Caco-2 (cell line): ENCODE measurements around the gene HOMER1. TPM values are rescaled to one million over a fixed set of nuclear protein-coding genes. Genes with fewer than 3 reads are reported as not detected.
"Not testable (repeated sequence)": the region's sequence is repeated elsewhere in the genome, so short reads cannot be mapped to it uniquely, and the experiment has no call there.

ENCODE experiments used
- BruUV-seq: library from RNA; stranded (reverse); fragments of 400-500 nt; replicated peaks from 2 replicates; lab custom pipeline; 2021; lab: Mats Ljungman, UMichigan
- CTCF ChIA-PET: fragments of 300-600 bp; sonication (Branson Sonifier 250); formaldehyde crosslinking; loops from one replicate; lab custom pipeline; 2022; ENCODE audit warnings: antibody characterized with exemption; lab: Charles Lee
- POLR2A ChIA-PET: fragments of 300-600 bp; sonication (Branson Sonifier 250); formaldehyde crosslinking; loops from one replicate; lab custom pipeline; 2022; ENCODE audit warnings: antibody characterized with exemption; lab: Charles Lee
- DNase-seq, 2 experiments: peaks; one replicate each; pipeline versions ENCODE4 v3.0.0 to v3.0.0-alpha.2; 2020 to 2022
- H3K27me3 ChIP-seq: replicated peaks from 2 replicates; pipeline ENCODE4 v1.6.0; 2011; ENCODE audit warnings: low read length; ENCODE audit not compliant: control insufficient read depth, insufficient read depth
- H3K36me3 ChIP-seq: 2 replicates; pipeline ENCODE4 v1.5.1; 2011; ENCODE audit warnings: low read length; ENCODE audit not compliant: control insufficient read depth, insufficient read depth
- H3K4me1 ChIP-seq: fragments of 250-450 bp; sonication (Bioruptor Pico); 2 replicates; pipeline ENCODE4 v1.5.1; 2020; ENCODE audit warnings: mild to moderate bottlenecking
- H3K4me3 ChIP-seq: 2 replicates; pipeline ENCODE4 v1.5.1; 2011; ENCODE audit warnings: low read depth, mild to moderate bottlenecking, control low read depth, low read length
- H3K9me3 ChIP-seq: fragments of 250-450 bp; sonication (Bioruptor Pico); 2 replicates; pipeline ENCODE4 v1.5.1; 2020; ENCODE audit warnings: mild to moderate bottlenecking, moderate library complexity
- H3K27ac Mint-ChIP-seq: one replicate; pipeline ENCODE4 v1.8.0; 2022; ENCODE audit warnings: mixed read lengths; ENCODE audit not compliant: unreplicated experiment
- H3K27me3 Mint-ChIP-seq: one replicate; pipeline ENCODE4 v1.8.0; 2022; ENCODE audit warnings: mixed read lengths; ENCODE audit not compliant: insufficient read depth, unreplicated experiment
- H3K36me3 Mint-ChIP-seq: one replicate; pipeline ENCODE4 v1.8.0; 2022; ENCODE audit warnings: mild to moderate bottlenecking, mixed read lengths; ENCODE audit not compliant: insufficient read depth, unreplicated experiment
- H3K4me1 Mint-ChIP-seq: one replicate; pipeline ENCODE4 v1.8.0; 2022; ENCODE audit warnings: low read depth, mixed read lengths; ENCODE audit not compliant: unreplicated experiment
- H3K4me3 Mint-ChIP-seq: one replicate; pipeline ENCODE4 v1.8.0; 2022; ENCODE audit warnings: mild to moderate bottlenecking, moderate library complexity, mixed read lengths; ENCODE audit not compliant: unreplicated experiment
- H3K9me3 Mint-ChIP-seq: one replicate; pipeline ENCODE4 v1.8.0; 2022; ENCODE audit warnings: mixed read lengths; ENCODE audit not compliant: unreplicated experiment
- intact Hi-C: fragments of 100-400 bp; cut with micrococcal nuclease; formaldehyde crosslinking; loops from one replicate; pipeline ENCODE4 v1.10.0; 2022; ENCODE audit not compliant: unreplicated experiment
- total RNA-seq: library from RNA; stranded (reverse); gene quantifications from 2 replicates; pipeline ENCODE4 v1.2.3, GENCODE V29; 2022
- TF ChIP-seq, protein P1 (sequence below), 2 experiments: fragments of 200-600 bp in 1 of 2; IDR thresholded peaks; 1 replicate in 1 of 2; 2 replicates in 1 of 2; pipeline versions ENCODE4 v1.5.1 to v1.8.0; 2011 to 2022; ENCODE audit warnings: antibody characterized with exemption in 1 of 2, control low read depth in 1 of 2, inconsistent platforms in 1 of 2, low read depth in 1 of 2, low read length in 1 of 2, mild to moderate bottlenecking in 1 of 2, moderate library complexity in 1 of 2; ENCODE audit not compliant: insufficient read depth in 1 of 2, severe bottlenecking in 1 of 2, unreplicated experiment in 1 of 2

HOMER1 gene
- total RNA-seq, 1 experiment from 2014 or later = 22.2 TPM

DNA sequence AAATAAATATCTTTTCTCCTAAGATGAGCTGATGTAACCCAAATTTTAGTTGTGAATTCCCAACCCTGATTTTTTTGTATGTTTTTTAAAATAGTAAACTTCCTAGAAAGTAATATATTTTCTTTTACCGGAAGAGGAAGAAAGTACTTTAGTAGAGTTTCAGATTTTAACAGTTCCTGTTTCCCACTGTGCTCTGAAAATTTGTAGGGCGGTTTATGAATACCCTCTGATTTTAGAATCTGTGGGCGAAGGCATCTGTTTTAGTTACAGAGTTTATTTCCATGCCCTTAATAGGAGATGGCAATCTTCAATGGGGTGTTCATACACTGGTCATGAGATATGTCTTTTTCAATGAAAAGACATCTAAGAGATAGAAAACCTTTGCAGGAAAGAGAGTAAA, 3.7 kb upstream of the HOMER1 start:
- BruUV-seq = no TSS peak
- H3K9me3 ChIP-seq = no peaks in the 10 kb centered on the region
- H3K4me1 ChIP-seq = peaks cover 8% of the 10 kb centered on the region; the same call in 1 of the 2 replicates
- no peak overlapping the region for H3K4me3 ChIP-seq
- no peaks in the 10 kb centered on the region for H3K9me3 Mint-ChIP-seq
- peaks cover 10% of the 10 kb centered on the region for H3K4me1 Mint-ChIP-seq
- POLR2A ChIA-PET = no interaction called here
- H3K4me3 Mint-ChIP-seq = no peak overlapping the region
- no peak for DNase-seq
- intact Hi-C loops = no loop called here
- TF ChIP-seq, protein P1, sequence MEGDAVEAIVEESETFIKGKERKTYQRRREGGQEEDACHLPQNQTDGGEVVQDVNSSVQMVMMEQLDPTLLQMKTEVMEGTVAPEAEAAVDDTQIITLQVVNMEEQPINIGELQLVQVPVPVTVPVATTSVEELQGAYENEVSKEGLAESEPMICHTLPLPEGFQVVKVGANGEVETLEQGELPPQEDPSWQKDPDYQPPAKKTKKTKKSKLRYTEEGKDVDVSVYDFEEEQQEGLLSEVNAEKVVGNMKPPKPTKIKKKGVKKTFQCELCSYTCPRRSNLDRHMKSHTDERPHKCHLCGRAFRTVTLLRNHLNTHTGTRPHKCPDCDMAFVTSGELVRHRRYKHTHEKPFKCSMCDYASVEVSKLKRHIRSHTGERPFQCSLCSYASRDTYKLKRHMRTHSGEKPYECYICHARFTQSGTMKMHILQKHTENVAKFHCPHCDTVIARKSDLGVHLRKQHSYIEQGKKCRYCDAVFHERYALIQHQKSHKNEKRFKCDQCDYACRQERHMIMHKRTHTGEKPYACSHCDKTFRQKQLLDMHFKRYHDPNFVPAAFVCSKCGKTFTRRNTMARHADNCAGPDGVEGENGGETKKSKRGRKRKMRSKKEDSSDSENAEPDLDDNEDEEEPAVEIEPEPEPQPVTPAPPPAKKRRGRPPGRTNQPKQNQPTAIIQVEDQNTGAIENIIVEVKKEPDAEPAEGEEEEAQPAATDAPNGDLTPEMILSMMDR (IDR thresholded peaks at IDR 0.05; ENCODE audit: insufficient read depth in 1 of 2, low read depth in 1 of 2, low read length in 1 of 2, severe bottlenecking in 1 of 2, unreplicated experiment in 1 of 2) = no peak
- H3K36me3 Mint-ChIP-seq = peaks cover 17% of the 10 kb centered on the region
- CTCF ChIA-PET = interaction anchor here (0.7 kb wide), 1 partner anchor 510 kb away, joined by 3 read pairs; no protein-coding TSS in a partner anchor
- H3K27ac Mint-ChIP-seq = no peak overlapping the region
- H3K27me3 Mint-ChIP-seq = no peaks in the 10 kb centered on the region
- no peaks in the 10 kb centered on the region for H3K27me3 ChIP-seq
- no peaks in the 10 kb centered on the region for H3K36me3 ChIP-seq

DNA sequence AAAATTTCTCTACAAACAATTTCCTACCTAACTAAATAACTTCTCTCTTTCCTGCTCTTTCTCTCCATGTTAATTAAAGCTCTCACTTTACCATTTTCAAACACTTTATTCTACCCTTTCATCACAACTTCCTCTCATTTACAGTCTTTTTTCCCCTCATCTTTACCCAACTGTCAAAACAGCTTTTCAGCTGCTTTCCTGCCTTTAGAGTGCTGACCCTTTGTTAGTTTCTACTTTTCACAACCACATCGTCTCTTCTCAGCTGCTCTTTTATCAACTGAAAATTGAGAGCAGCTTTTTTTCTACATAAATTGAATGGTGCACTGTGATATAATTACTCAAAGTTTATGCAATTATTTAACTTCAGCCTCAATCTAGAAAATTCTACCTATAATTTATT, 3.1 kb upstream of the HOMER1 start:
- H3K36me3 Mint-ChIP-seq = peaks cover 17% of the 10 kb centered on the region
- TF ChIP-seq, protein P1 (IDR thresholded peaks at IDR 0.05; ENCODE audit: insufficient read depth in 1 of 2, low read depth in 1 of 2, low read length in 1 of 2, severe bottlenecking in 1 of 2, unreplicated experiment in 1 of 2) = no peak
- DNase-seq = no peak
- no TSS peak for BruUV-seq
- CTCF ChIA-PET = no interaction called here
- Histone ChIP-seq H3K27me3 (no peaks in the 10 kb centered on the region), H3K4me3 (no peak overlapping the region), H3K36me3 (no peaks in the 10 kb centered on the region), H3K4me1 (peaks cover 8% of the 10 kb centered on the region; the same call in 1 of the 2 replicates), H3K9me3 (no peaks in the 10 kb centered on the region)
- peaks cover 10% of the 10 kb centered on the region for H3K4me1 Mint-ChIP-seq
- H3K27me3 Mint-ChIP-seq = no peaks in the 10 kb centered on the region
- intact Hi-C loops = no loop called here
- H3K9me3 Mint-ChIP-seq = no peaks in the 10 kb centered on the region
- no peak overlapping the region for H3K27ac Mint-ChIP-seq
- POLR2A ChIA-PET = no interaction called here
- H3K4me3 Mint-ChIP-seq = no peak overlapping the region

DNA sequence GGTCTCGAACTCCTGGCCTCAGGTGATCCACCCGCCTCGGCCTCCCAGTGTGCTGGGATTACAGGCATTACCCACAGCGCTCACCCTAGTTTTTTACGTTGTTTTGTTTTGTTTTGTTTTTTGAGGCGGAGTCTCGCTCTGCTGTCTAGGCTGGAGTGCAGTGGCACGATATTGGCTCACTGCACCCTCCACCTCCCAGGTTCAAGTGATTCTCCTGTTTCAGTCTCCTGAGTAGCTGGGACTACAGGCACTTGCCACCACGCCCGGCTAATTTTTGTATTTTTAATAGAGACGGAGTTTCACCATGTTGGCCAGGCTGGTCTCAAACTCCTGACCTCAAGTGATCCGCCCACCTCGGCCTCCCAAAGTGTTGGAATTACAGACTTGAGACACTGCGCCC, 2.4 kb upstream of the HOMER1 start:
- H3K27me3 ChIP-seq, H3K4me3 ChIP-seq, POLR2A ChIA-PET, BruUV-seq, H3K4me1 Mint-ChIP-seq, DNase-seq, H3K27ac Mint-ChIP-seq, H3K9me3 ChIP-seq, H3K36me3 ChIP-seq, H3K27me3 Mint-ChIP-seq, CTCF ChIA-PET, intact Hi-C loops, H3K4me3 Mint-ChIP-seq, H3K9me3 Mint-ChIP-seq: not testable (repeated sequence)
- H3K4me1 ChIP-seq = peaks cover 14% of the 10 kb centered on the region; the same call in 1 of the 2 replicates
- peaks cover 17% of the 10 kb centered on the region for H3K36me3 Mint-ChIP-seq
